K562 (cell line): ENCODE results near the gene SLC25A4. TPM values are rescaled to one million over a fixed set of nuclear protein-coding genes. Genes with fewer than 3 reads are reported as not detected.

Source experiments
- ATAC-seq: fragments of 200-7000 bp; cut with Tn5 transposase; 3 replicates; pipeline ENCODE4 v1.9.1; 2020; ENCODE audit warnings: moderate library complexity
- BruUV-seq: library from RNA; stranded (reverse); fragments of 400-500 nt; replicated peaks from 2 replicates; lab custom pipeline; 2021; lab: Mats Ljungman, UMichigan
- CTCF ChIA-PET: fragments of 300-600 bp; formaldehyde crosslinking; extraction: SDS; loops from one replicate; lab custom pipeline; 2021; ENCODE audit warnings: low intra/inter-chr PET ratio; lab: Yijun Ruan, JAX
- POLR2A ChIA-PET: fragments of 300-600, 350-650 bp; sonication (Branson Sonifier 250); formaldehyde crosslinking; extraction: SDS; loops from one replicate; lab custom pipeline; 2021; ENCODE audit warnings: antibody characterized with exemption, inconsistent platforms; lab: Yijun Ruan, JAX
- DNase-seq, 4 experiments: peaks; one replicate each; pipeline versions ENCODE4 v3.0.0 to v3.0.0-alpha.2; 2011 to 2018; ENCODE audit warnings: low spot score in 3 of 4, mixed read lengths in 3 of 4; ENCODE audit errors: extremely low read depth in 1 of 4
- FAIRE-seq: peaks from 2 replicates; lab custom pipeline; 2011; peaks lifted over from hg19 to GRCh38; lab: Jason Lieb, UNC
- H2AFZ ChIP-seq: 2 replicates; pipeline ENCODE4 v1.6.0; 2011; ENCODE audit warnings: low read depth, low read length, control low read depth, inconsistent platforms
- H3K27ac ChIP-seq: fragments of 200-600 bp; 3 replicates; pipeline ENCODE4 v1.8.0; 2011; ENCODE audit warnings: low read depth, mild to moderate bottlenecking, control low read depth, inconsistent platforms, low read length, moderate library complexity, mixed read lengths; ENCODE audit errors: extremely low read depth
- H3K27me3 ChIP-seq, 2 experiments: fragments of 300-600 bp in 1 of 2; 2 replicates in 1 of 2; 3 replicates in 1 of 2; pipeline versions ENCODE4 v1.6.0 to v1.8.0; 2011; ENCODE audit warnings: inconsistent platforms in 2 of 2, low read length in 2 of 2, mild to moderate bottlenecking in 1 of 2, mixed read lengths in 1 of 2, moderate library complexity in 1 of 2; ENCODE audit not compliant: control insufficient read depth in 2 of 2, insufficient read depth in 2 of 2
- H3K36me3 ChIP-seq: fragments of 300-600 bp; 3 replicates; pipeline ENCODE4 v1.8.0; 2011; ENCODE audit warnings: mild to moderate bottlenecking, low read length, inconsistent platforms; ENCODE audit not compliant: control insufficient read depth, insufficient read depth
- H3K4me1 ChIP-seq, 2 experiments: fragments of 200-600 bp in 1 of 2; replicated peaks in 1 of 2; 2 replicates in 1 of 2; 3 replicates in 1 of 2; pipeline versions ENCODE4 v1.5.1 to v1.8.0; 2011; ENCODE audit warnings: inconsistent platforms in 2 of 2, low read length in 2 of 2, mild to moderate bottlenecking in 1 of 2, mixed read lengths in 1 of 2, moderate library complexity in 1 of 2; ENCODE audit not compliant: control insufficient read depth in 2 of 2, insufficient read depth in 2 of 2
- H3K4me2 ChIP-seq: 2 replicates; pipeline ENCODE4 v1.6.1; 2011; ENCODE audit warnings: low read length, control low read depth, inconsistent platforms, mixed read lengths; ENCODE audit not compliant: insufficient read depth
- H3K4me3 ChIP-seq: fragments of 200-600 bp; sonication (generic), shearing (Covaris generic); 2 replicates; pipeline ENCODE4 v1.5.1; 2016; ENCODE audit warnings: control low read depth, inconsistent platforms
- H3K79me2 ChIP-seq: fragments of 200-600 bp; 3 replicates; pipeline ENCODE4 v1.8.0; 2011; ENCODE audit warnings: low read length, inconsistent platforms; ENCODE audit not compliant: control insufficient read depth, insufficient read depth
- H3K9ac ChIP-seq, 2 experiments: 2 replicates each; pipeline versions ENCODE4 v1.6.0 to v1.6.1; 2011; ENCODE audit warnings: low read depth in 2 of 2, low read length in 2 of 2, control low read depth in 1 of 2, inconsistent platforms in 1 of 2, mild to moderate bottlenecking in 1 of 2, mixed read lengths in 1 of 2; ENCODE audit not compliant: insufficient read depth in 1 of 2
- H3K9me1 ChIP-seq: one replicate; pipeline ENCODE4 v1.6.0; 2011; ENCODE audit warnings: inconsistent platforms, mild to moderate bottlenecking, low read length, moderate library complexity; ENCODE audit not compliant: control insufficient read depth, insufficient read depth
- H3K9me3 ChIP-seq: replicated peaks from 2 replicates; pipeline ENCODE4 v1.5.1; 2011; ENCODE audit warnings: low read depth, low read length, inconsistent platforms; ENCODE audit not compliant: control insufficient read depth, insufficient read depth
- H4K20me1 ChIP-seq: replicated peaks from 2 replicates; pipeline ENCODE4 v1.6.1; 2011; ENCODE audit warnings: low read length, inconsistent platforms, mixed read lengths; ENCODE audit not compliant: control insufficient read depth, insufficient read depth
- CREM ChIP-seq: IDR thresholded peaks from 2 replicates; pipeline ENCODE4 v1.6.1; 2014; ENCODE audit warnings: antibody characterized with exemption, low read depth
- DEAF1 ChIP-seq: fragments of 450-650 bp; formaldehyde crosslinking; IDR thresholded peaks from 2 replicates; pipeline ENCODE4 v1.4.0; 2020; ENCODE audit warnings: mild to moderate bottlenecking, moderate library complexity
- GTF2E2 ChIP-seq: fragments of 200-800 bp; sonication (Bioruptor generic); IDR thresholded peaks from 2 replicates; pipeline ENCODE4 v1.6.1; 2016; ENCODE audit warnings: missing genetic modification characterization, missing compliant biosample characterization
- MECOM ChIP-seq: fragments of 250-450 bp; sonication (Bioruptor Pico); IDR thresholded peaks from 2 replicates; pipeline ENCODE4 v1.8.0; 2022; ENCODE audit warnings: inconsistent platforms
- NFXL1 ChIP-seq: fragments of 450-650 bp; formaldehyde crosslinking; IDR thresholded peaks from 2 replicates; pipeline ENCODE4 v1.4.0; 2021; ENCODE audit warnings: mild to moderate bottlenecking
- SMAD1 ChIP-seq: fragments of 150-350 bp; IDR thresholded peaks from 2 replicates; pipeline ENCODE4 v1.6.1; 2014; ENCODE audit warnings: low read length, low read depth; ENCODE audit not compliant: partially characterized antibody
- SNRNP70 ChIP-seq: fragments of 200-400 bp; formaldehyde crosslinking; optimal IDR thresholded peaks from 2 replicates; pipeline ENCODE3; 2017; ENCODE audit warnings: low read depth, low read length
- SRSF1 ChIP-seq: fragments of 200-400 bp; formaldehyde crosslinking; IDR thresholded peaks from 2 replicates; pipeline ENCODE4 v1.6.1; 2017; ENCODE audit warnings: mild to moderate bottlenecking, low read depth, low read length, moderate library complexity
- TCF7 ChIP-seq: sonication (generic); IDR thresholded peaks from 2 replicates; pipeline ENCODE4 v1.6.1; 2016; ENCODE audit warnings: antibody characterized with exemption, borderline replicate concordance
- XRCC5 ChIP-seq: fragments of 200-400 bp; formaldehyde crosslinking; IDR thresholded peaks from 2 replicates; pipeline ENCODE4 v1.6.1; 2017; ENCODE audit warnings: low read depth, mild to moderate bottlenecking, low read length
- YY1 ChIP-seq, 3 experiments: IDR thresholded peaks; 2 replicates each; pipeline ENCODE4 v1.6.1; 2011; ENCODE audit warnings: low read length in 2 of 3, mild to moderate bottlenecking in 2 of 3, moderate library complexity in 2 of 3, borderline replicate concordance in 1 of 3, control low read depth in 1 of 3, low read depth in 1 of 3; ENCODE audit not compliant: insufficient read depth in 3 of 3, insufficient replicate concordance in 2 of 3, control insufficient read depth in 1 of 3, insufficient read length in 1 of 3; ENCODE audit errors: extremely low read depth in 1 of 3
- ZBTB43 ChIP-seq: sonication (generic); formaldehyde crosslinking; IDR thresholded peaks from 2 replicates; pipeline ENCODE4 v1.8.0; 2023; ENCODE audit warnings: mild to moderate bottlenecking, missing genetic modification reagents
- ZBTB9 ChIP-seq: fragments of 450-650 bp; formaldehyde crosslinking; IDR thresholded peaks from 2 replicates; pipeline ENCODE4 v1.4.0; 2020; ENCODE audit warnings: mild to moderate bottlenecking, moderate library complexity
- ZNF232 ChIP-seq: sonication (generic); formaldehyde crosslinking; IDR thresholded peaks from 2 replicates; pipeline ENCODE4 v1.8.0; 2022; ENCODE audit warnings: mild to moderate bottlenecking, missing genetic modification reagents
- ZNF277 ChIP-seq: fragments of 250-450 bp; sonication (Bioruptor Pico); IDR thresholded peaks from 2 replicates; pipeline ENCODE4 v1.8.0; 2022; ENCODE audit warnings: inconsistent platforms, mild to moderate bottlenecking, moderate library complexity, borderline replicate concordance
- WGBS: fragments of 100-300 bp; shearing (Covaris generic); methylation state at CpG from one replicate; pipeline ENCODE4 v1.1.6; 2016; ENCODE audit warnings: low coverage, mixed read lengths; ENCODE audit not compliant: insufficient coverage; ENCODE audit errors: missing lambda C conversion rate; 5-methylcytosine and 5-hydroxymethylcytosine counted together
- in situ Hi-C: fragments of 300-500 bp; cut with MboI; formaldehyde crosslinking; loops from 4 replicates; pipeline ENCODE4 v1.15.0; 2018; ENCODE audit warnings: inconsistent platforms, mixed read lengths
- intact Hi-C: fragments of 100-400 bp; cut with micrococcal nuclease; formaldehyde crosslinking; loops from 2 replicates; pipeline ENCODE4 v1.14.2; 2022
- polyA plus RNA-seq, 8 experiments: library from polyadenylated mRNA; depleted of rRNA in 4 of 8; stranded (reverse) in 5 of 8; unstranded in 3 of 8; fragments of >200 nt; fragmentation: Nextera tagmentation in 2 of 8; fragmentation: Illumina TruSeq in 1 of 8; extraction: Ambion mirVana in 2 of 8; extraction: Trizol in 1 of 8; gene quantifications; 2 replicates each; pipeline versions ENCODE4 v1.2.1 to v1.2.3, GENCODE V29; 2011 to 2014; ENCODE audit warnings: inconsistent platforms in 1 of 8, missing spikeins in 1 of 8
- total RNA-seq, 7 experiments: library from RNA; depleted of rRNA in 6 of 7; stranded (reverse); fragments of >200 nt in 6 of 7; fragmentation: Illumina TruSeq in 2 of 7; extraction: Trizol in 2 of 7; gene quantifications; 2 replicates each; pipeline versions ENCODE4 v1.2.1 to v1.2.3, GENCODE V29; 2011 to 2021; ENCODE audit warnings: low replicate concordance in 1 of 7

Gene SLC25A4
- total and polyA plus RNA-seq, 9 of the 15 experiments (the other 6 are each of a cell fraction or from before 2014, with no cell fraction given), result 8.3 to 28.6 (median 19.5) TPM

GRCh38 chr4:185171373-185172071, 28.5 kb downstream of the SLC25A4 start (continued):
- TF ChIP-seq DEAF1 (CRISPR knock-in tag) (no peak), ZBTB9 (CRISPR knock-in tag) (no peak)

- ATAC-seq, result no peak
- H3K4me1 ChIP-seq, result no peaks in the 10 kb centered on the region; a peak in 1 of 5 replicates
- no peak overlapping the region for H3K27ac ChIP-seq
- intact Hi-C loops, result no loop called here
- H3K27me3 ChIP-seq, result no peaks in the 10 kb centered on the region
- no peak overlapping the region for H3K9ac ChIP-seq
- no peak for DNase-seq
- no peak overlapping the region for H3K4me2 ChIP-seq
- no peaks in the 10 kb centered on the region for H3K9me1 ChIP-seq
- H3K9me3 ChIP-seq, result no peaks in the 10 kb centered on the region
- no peak for FAIRE-seq
- peaks cover 50% of the 10 kb centered on the region for H3K79me2 ChIP-seq
- H3K36me3 ChIP-seq, result peaks cover 45% of the 10 kb centered on the region
- ChIA-PET CTCF (no interaction called here), POLR2A (no interaction called here)
- no peaks in the 10 kb centered on the region for H4K20me1 ChIP-seq
- WGBS, result 86% methylated on average over 3 of the region's 3 CpGs
- in situ Hi-C loops, result no loop called here
- H2AFZ ChIP-seq, result no peak overlapping the region
- no peak overlapping the region for H3K4me3 ChIP-seq
- no TSS peak for BruUV-seq
- TF ChIP-seq SMAD1 (no peak), ZBTB43 (CRISPR knock-in tag) (no peak), TCF7 (no peak), GTF2E2 (no peak), SNRNP70 (no peak), CREM (no peak), NFXL1 (CRISPR knock-in tag) (no peak), SRSF1 (no peak), YY1 (IDR thresholded peaks at IDR 0.05; ENCODE audit: borderline replicate concordance in 1 of 3, control insufficient read depth in 1 of 3, extremely low read depth in 1 of 3, insufficient read depth in 3 of 3, insufficient read length in 1 of 3, insufficient replicate concordance in 2 of 3, low read depth in 1 of 3, low read length in 2 of 3) (no peak), XRCC5 (no peak), ZNF232 (CRISPR knock-in tag) (no peak), ZNF277 (no peak), MECOM (CRISPR knock-in tag) (no peak)
These were observed 36.4 kb downstream of the SLC25A4 start for GRCh38 chr4:185179488-185179887.
